CD8-positive, alpha-beta memory T cell (primary cell): ENCODE data around the gene RNLS. TPM values are rescaled to one million over a fixed set of nuclear protein-coding genes. Genes with fewer than 3 reads are reported as not detected.

Source experiments
- CTCF ChIA-PET: fragments of 350-600 bp; sonication (Branson Sonifier 250); formaldehyde crosslinking; loops from one replicate; lab custom pipeline; 2021; ENCODE audit warnings: antibody characterized with exemption; lab: Charles Lee
- POLR2A ChIA-PET: fragments of 350-600 bp; sonication (Branson Sonifier 250); formaldehyde crosslinking; loops from one replicate; lab custom pipeline; 2021; ENCODE audit warnings: antibody characterized with exemption; lab: Charles Lee
- DNase-seq, 5 donors: peaks; one replicate each; pipeline versions ENCODE4 v3.0.0 to v3.0.0-alpha.2; 2020 to 2022; ENCODE audit warnings: mixed read lengths in 1 of 5
- H3K27ac ChIP-seq: one replicate; pipeline ENCODE4 v1.7.0; 2013; ENCODE audit warnings: low read depth, mild to moderate bottlenecking, low read length, moderate library complexity
- H3K27me3 ChIP-seq: 2 replicates; pipeline ENCODE4 v1.7.0; 2013; ENCODE audit warnings: low read length, mild to moderate bottlenecking; ENCODE audit not compliant: insufficient read depth, poor library complexity, severe bottlenecking
- H3K36me3 ChIP-seq: 2 replicates; pipeline ENCODE4 v1.7.0; 2013; ENCODE audit warnings: mild to moderate bottlenecking, low read length, moderate library complexity; ENCODE audit not compliant: insufficient read depth
- H3K4me1 ChIP-seq: 2 replicates; pipeline ENCODE4 v1.7.0; 2013; ENCODE audit warnings: mild to moderate bottlenecking, low read length, moderate library complexity; ENCODE audit not compliant: insufficient read depth
- H3K4me3 ChIP-seq: 2 replicates; pipeline ENCODE4 v1.7.0; 2013; ENCODE audit warnings: mild to moderate bottlenecking, low read length
- H3K9me3 ChIP-seq: 2 replicates; pipeline ENCODE4 v1.7.0; 2013; ENCODE audit warnings: mild to moderate bottlenecking, low read length
- H3K27ac Mint-ChIP-seq, 8 donors: one replicate each; pipeline ENCODE4 v1.8.0; 2020 to 2021; ENCODE audit warnings: mixed read lengths in 8 of 8, mild to moderate bottlenecking in 6 of 8, inconsistent platforms in 3 of 8, moderate library complexity in 3 of 8
- H3K27me3 Mint-ChIP-seq, 2 donors: one replicate each; pipeline ENCODE4 v1.8.0; 2020 to 2021; ENCODE audit warnings: mixed read lengths in 2 of 2, mild to moderate bottlenecking in 1 of 2, moderate library complexity in 1 of 2
- H3K36me3 Mint-ChIP-seq, 3 donors: one replicate each; pipeline ENCODE4 v1.8.0; 2020 to 2021; ENCODE audit warnings: mixed read lengths in 3 of 3, inconsistent platforms in 1 of 3, mild to moderate bottlenecking in 1 of 3
- H3K4me1 Mint-ChIP-seq, 3 donors: one replicate each; pipeline ENCODE4 v1.8.0; 2020 to 2021; ENCODE audit warnings: mixed read lengths in 3 of 3, inconsistent platforms in 1 of 3, mild to moderate bottlenecking in 1 of 3
- H3K4me3 Mint-ChIP-seq, 7 donors: one replicate each; pipeline ENCODE4 v1.8.0; 2020 to 2021; ENCODE audit warnings: mixed read lengths in 7 of 7, mild to moderate bottlenecking in 6 of 7, moderate library complexity in 4 of 7, inconsistent platforms in 2 of 7
- H3K9me3 Mint-ChIP-seq, 5 donors: one replicate each; pipeline ENCODE4 v1.8.0; 2020 to 2022; ENCODE audit warnings: mixed read lengths in 5 of 5, mild to moderate bottlenecking in 3 of 5, moderate library complexity in 2 of 5, inconsistent platforms in 1 of 5
- polyA plus RNA-seq: library from polyadenylated mRNA; unstranded; fragments of 300-500 nt; fragmentation: Illumina TruSeq; gene quantifications from one replicate; pipeline ENCODE4 v1.2.3, GENCODE V29; 2021
- total RNA-seq, 2 experiments: library from RNA; stranded (reverse); gene quantifications; one replicate each; pipeline ENCODE4 v1.2.3, GENCODE V29; 2021

The RNLS gene
- total RNA-seq, result 1 to 10 TPM; 4.6 to 7.0 TPM
- 4.0 TPM for polyA plus RNA-seq

GRCh38 chr10:88582806-88583583 is at the start of gene RNLS:
Gene RNLS, minus strand, starts transcription at chr10:88583318.
- Histone ChIP-seq H3K27me3 (no peaks in the 10 kb centered on the region), H3K9me3 (no peaks in the 10 kb centered on the region), H3K4me3 (peak within 1 kb of the TSS; percentile 85), H3K4me1 (peaks cover 7% of the 10 kb centered on the region), H3K36me3 (no peaks in the 10 kb centered on the region), H3K27ac (peak within 1 kb of the TSS; percentile 69)
- Mint-ChIP-seq H3K9me3 (peaks cover 0 to 7% (median 0%) of the 10 kb centered on the region in 5 donors), H3K27ac (peak within 1 kb of the TSS; percentile 86 to 97 (median 92)), H3K4me3 (peak within 1 kb of the TSS; percentile 90 to 97 (median 92)), H3K27me3 (peaks cover 0 to 9% of the 10 kb centered on the region in 2 donors), H3K4me1 (peaks cover 11 to 15% (median 12%) of the 10 kb centered on the region in 3 donors), H3K36me3 (peaks cover 0 to 4% (median 2%) of the 10 kb centered on the region in 3 donors)
- ChIA-PET POLR2A (interaction anchor here (0.5 to 1.4 kb wide), 10 partner anchors 12 to 1118 kb away, joined by 3 to 6 read pairs (median 3); partner anchors contain the start of genes ATAD1, KIF20B and STAMBPL1), CTCF (interaction anchor here (0.7 to 1.5 kb wide), 15 partner anchors 9 to 732 kb away, joined by 3 to 8 read pairs (median 4); no protein-coding TSS in a partner anchor)
- peak; percentile 44 to 82 (median 63) for DNase-seq

GRCh38 chr10:88624840-88625239 is 41.7 kb upstream of the RNLS start:
- H3K4me3 Mint-ChIP-seq, result no peak overlapping the region
- H3K27ac ChIP-seq, result no peak overlapping the region
- H3K36me3 ChIP-seq, result no peaks in the 10 kb centered on the region
- H3K4me3 ChIP-seq, result no peak overlapping the region
- H3K4me1 Mint-ChIP-seq, result no peaks in the 10 kb centered on the region
- ChIA-PET CTCF (no interaction called here), POLR2A (no interaction called here)
- no peaks in the 10 kb centered on the region for H3K27me3 ChIP-seq
- H3K36me3 Mint-ChIP-seq, result no peaks in the 10 kb centered on the region
- no peak overlapping the region for H3K27ac Mint-ChIP-seq
- DNase-seq, result no peak
- H3K9me3 Mint-ChIP-seq, result peaks cover 0 to 6% (median 3%) of the 10 kb centered on the region in 5 donors
- H3K9me3 ChIP-seq, result no peaks in the 10 kb centered on the region
- peaks cover 0 to 1% of the 10 kb centered on the region in 2 donors for H3K27me3 Mint-ChIP-seq
- no peaks in the 10 kb centered on the region for H3K4me1 ChIP-seq

- H3K27ac Mint-ChIP-seq, result peak overlapping the region in 1 of 8 donors; percentile 39
- ChIA-PET CTCF (no interaction called here), POLR2A (no interaction called here)
- Histone ChIP-seq H3K9me3 (no peaks in the 10 kb centered on the region), H3K27me3 (no peaks in the 10 kb centered on the region), H3K4me1 (no peaks in the 10 kb centered on the region), H3K27ac (no peak overlapping the region), H3K4me3 (no peak overlapping the region), H3K36me3 (no peaks in the 10 kb centered on the region)
- H3K4me1 Mint-ChIP-seq, result no peaks in the 10 kb centered on the region
- peaks cover 0 to 4% (median 0%) of the 10 kb centered on the region in 5 donors for H3K9me3 Mint-ChIP-seq
- DNase-seq, result no peak
- no peaks in the 10 kb centered on the region for H3K36me3 Mint-ChIP-seq
- H3K4me3 Mint-ChIP-seq, result no peak overlapping the region
- peaks cover 0 to 1% of the 10 kb centered on the region in 2 donors for H3K27me3 Mint-ChIP-seq
Measured at GRCh38 chr10:88623835-88624234, 40.7 kb upstream of the RNLS start.

DNA sequence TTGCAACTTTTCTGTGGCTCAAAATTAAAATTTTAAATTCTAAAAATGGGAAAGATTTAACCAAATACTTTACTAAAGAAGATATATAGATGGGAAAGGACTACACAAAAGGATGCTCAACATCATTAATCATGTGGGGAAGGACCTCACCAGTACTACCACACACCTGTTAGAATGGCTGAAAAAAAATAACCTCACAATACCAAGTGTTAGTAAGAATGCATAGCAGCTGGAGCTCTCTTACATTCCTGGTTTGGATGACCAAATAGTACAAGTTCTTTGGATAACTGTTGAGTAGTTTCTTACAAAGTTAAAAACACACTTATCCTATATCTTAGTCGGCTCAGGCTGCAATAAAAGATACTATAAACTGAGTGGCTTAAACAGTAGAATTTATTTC is 37.3 kb upstream of the RNLS start:
- POLR2A ChIA-PET, result no interaction called here
- Histone ChIP-seq H3K9me3 (no peaks in the 10 kb centered on the region), H3K4me1 (no peaks in the 10 kb centered on the region), H3K4me3 (no peak overlapping the region), H3K27ac (no peak overlapping the region), H3K27me3 (no peaks in the 10 kb centered on the region), H3K36me3 (no peaks in the 10 kb centered on the region)
- Mint-ChIP-seq H3K4me3 (no peak overlapping the region), H3K36me3 (no peaks in the 10 kb centered on the region), H3K9me3 (no peaks in the 10 kb centered on the region), H3K4me1 (no peaks in the 10 kb centered on the region), H3K27me3 (peaks cover 0 to 1% of the 10 kb centered on the region in 2 donors), H3K27ac (no peak overlapping the region)
- CTCF ChIA-PET, result interaction anchor here (1.2 kb wide), 1 partner anchor 59 kb away, joined by 3 read pairs; no protein-coding TSS in a partner anchor
- no peak for DNase-seq

- H3K9me3 Mint-ChIP-seq, result no peaks in the 10 kb centered on the region
- ChIA-PET POLR2A (no interaction called here), CTCF (no interaction called here)
- no peaks in the 10 kb centered on the region for H3K36me3 Mint-ChIP-seq
- no peak overlapping the region for H3K4me3 Mint-ChIP-seq
- Histone ChIP-seq H3K27me3 (no peaks in the 10 kb centered on the region), H3K4me1 (no peaks in the 10 kb centered on the region), H3K9me3 (no peaks in the 10 kb centered on the region), H3K27ac (no peak overlapping the region), H3K36me3 (no peaks in the 10 kb centered on the region), H3K4me3 (no peak overlapping the region)
- no peak for DNase-seq
- H3K4me1 Mint-ChIP-seq, result no peaks in the 10 kb centered on the region
- H3K27me3 Mint-ChIP-seq, result peaks cover 0 to 1% of the 10 kb centered on the region in 2 donors
- peak overlapping the region in 1 of 8 donors; percentile 11 for H3K27ac Mint-ChIP-seq
Measured at GRCh38 chr10:88618496-88618895, 35.4 kb upstream of the RNLS start.

GRCh38 chr10:88617772-88618300 is 34.7 kb upstream of the RNLS start:
- Histone ChIP-seq H3K27me3 (no peaks in the 10 kb centered on the region), H3K27ac (no peak overlapping the region), H3K9me3 (no peaks in the 10 kb centered on the region), H3K36me3 (no peaks in the 10 kb centered on the region), H3K4me1 (no peaks in the 10 kb centered on the region), H3K4me3 (no peak overlapping the region)
- ChIA-PET CTCF (interaction anchor here (0.8 to 1.4 kb wide), 2 partner anchors 35 to 37 kb away, joined by 3 read pairs; partner anchors contain the start of gene RNLS), POLR2A (no interaction called here)
- DNase-seq, result no peak
- peaks cover 0 to 3% of the 10 kb centered on the region in 2 donors for H3K27me3 Mint-ChIP-seq
- no peaks in the 10 kb centered on the region for H3K9me3 Mint-ChIP-seq
- no peak overlapping the region for H3K27ac Mint-ChIP-seq
- H3K4me3 Mint-ChIP-seq, result no peak overlapping the region
- H3K36me3 Mint-ChIP-seq, result no peaks in the 10 kb centered on the region
- no peaks in the 10 kb centered on the region for H3K4me1 Mint-ChIP-seq

DNA sequence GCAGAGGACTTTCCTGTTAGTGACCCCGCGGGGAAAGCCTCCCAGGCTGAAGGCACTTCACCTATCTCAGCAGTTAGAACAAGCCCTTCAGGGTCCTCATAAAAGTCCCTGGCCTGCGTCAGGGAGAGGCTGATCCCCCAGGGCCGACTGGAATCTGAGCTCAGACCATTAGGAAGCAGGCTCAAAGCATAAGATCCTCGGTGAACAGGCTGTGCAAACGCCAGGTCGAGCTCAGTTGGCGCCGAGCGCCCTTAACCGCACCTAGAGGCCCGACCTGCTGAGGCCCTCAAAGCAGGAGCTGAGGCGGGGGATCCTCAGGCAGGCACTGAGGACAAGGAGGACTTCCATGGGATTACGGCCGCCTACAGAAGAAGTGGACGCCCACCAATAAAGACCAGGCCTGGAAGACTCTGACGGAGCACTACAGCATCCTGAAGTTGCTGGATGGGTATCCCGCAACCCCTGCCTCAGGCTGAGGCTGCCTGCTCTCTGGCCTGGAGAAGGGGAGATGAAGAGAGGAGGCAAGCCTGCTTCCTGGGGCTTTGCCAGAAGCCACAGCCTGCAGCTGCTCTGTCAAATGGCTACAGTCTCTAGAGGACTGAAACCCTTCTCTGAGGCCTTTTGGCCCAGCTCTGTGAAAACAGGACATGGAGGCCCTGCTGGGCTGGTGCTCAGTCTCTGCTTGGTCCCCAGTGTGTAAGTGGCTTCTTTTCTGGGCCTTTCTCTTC is 33.3 kb upstream of the RNLS start:
- H3K27ac ChIP-seq, result no peak overlapping the region
- H3K36me3 Mint-ChIP-seq, result no peaks in the 10 kb centered on the region
- H3K4me3 ChIP-seq, result no peak overlapping the region
- ChIA-PET POLR2A (no interaction called here), CTCF (interaction anchor here (1.4 kb wide), 1 partner anchor 38 kb away, joined by 3 read pairs; no protein-coding TSS in a partner anchor)
- no peaks in the 10 kb centered on the region for H3K27me3 ChIP-seq
- H3K27ac Mint-ChIP-seq, result no peak overlapping the region
- H3K36me3 ChIP-seq, result no peaks in the 10 kb centered on the region
- H3K27me3 Mint-ChIP-seq, result peaks cover 0 to 1% of the 10 kb centered on the region in 2 donors
- H3K9me3 Mint-ChIP-seq, result no peaks in the 10 kb centered on the region
- H3K9me3 ChIP-seq, result no peaks in the 10 kb centered on the region
- no peaks in the 10 kb centered on the region for H3K4me1 ChIP-seq
- no peak for DNase-seq
- no peaks in the 10 kb centered on the region for H3K4me1 Mint-ChIP-seq
- no peak overlapping the region for H3K4me3 Mint-ChIP-seq
